DND-41 (cell line): Measurements from ENCODE around the gene DNAH7.
"Not testable (repeated sequence)": the region's sequence is repeated elsewhere in the genome, so short reads cannot be mapped to it uniquely, and the experiment has no call there.

Experiments used
- ATAC-seq: fragments of 200-7000 bp; cut with Tn5 transposase; 3 replicates; pipeline ENCODE4 v1.9.1; 2021; ENCODE audit warnings: low read depth; ENCODE audit not compliant: insufficient read depth
- DNase-seq: peaks from one replicate; pipeline ENCODE4 v3.0.0-alpha.2; 2020
- H2AFZ ChIP-seq: 2 replicates; pipeline ENCODE4 v1.6.0; 2012; ENCODE audit warnings: low read depth, low read length
- H3K27ac ChIP-seq: 2 replicates; pipeline ENCODE4 v1.5.1; 2012; ENCODE audit warnings: low read length, inconsistent platforms
- H3K27me3 ChIP-seq: fragments of 200-600 bp; sonication (generic); 2 replicates; pipeline ENCODE4 v1.6.0; 2012; ENCODE audit warnings: low read length, mild to moderate bottlenecking, inconsistent platforms; ENCODE audit not compliant: insufficient read depth, poor library complexity
- H3K36me3 ChIP-seq: 2 replicates; pipeline ENCODE4 v1.5.1; 2012; ENCODE audit warnings: low read length, inconsistent platforms; ENCODE audit not compliant: insufficient read depth
- H3K4me1 ChIP-seq: 2 replicates; pipeline ENCODE4 v1.5.1; 2012; ENCODE audit warnings: mild to moderate bottlenecking, low read length; ENCODE audit not compliant: insufficient read depth
- H3K4me2 ChIP-seq: 2 replicates; pipeline ENCODE4 v1.6.0; 2012; ENCODE audit warnings: mild to moderate bottlenecking, moderate library complexity, low read length, inconsistent platforms; ENCODE audit not compliant: insufficient read depth
- H3K4me3 ChIP-seq, 2 experiments: fragments of 200-600 bp in 1 of 2; shearing (Covaris generic) in 1 of 2; 2 replicates each; pipeline ENCODE4 v1.5.1; 2012 to 2016; ENCODE audit warnings: inconsistent platforms in 2 of 2, low read length in 2 of 2, mild to moderate bottlenecking in 2 of 2, low read depth in 1 of 2, moderate library complexity in 1 of 2
- H3K79me2 ChIP-seq: 2 replicates; pipeline ENCODE4 v1.6.0; 2012; ENCODE audit warnings: low read length, inconsistent platforms; ENCODE audit not compliant: insufficient read depth
- H3K9ac ChIP-seq: 2 replicates; pipeline ENCODE4 v1.6.0; 2012; ENCODE audit warnings: low read depth, mild to moderate bottlenecking, inconsistent platforms, low read length, moderate library complexity
- H3K9me3 ChIP-seq: 2 replicates; pipeline ENCODE4 v1.5.1; 2012; ENCODE audit warnings: low read length, moderate library complexity, mild to moderate bottlenecking, inconsistent platforms; ENCODE audit not compliant: insufficient read depth, severe bottlenecking
- H4K20me1 ChIP-seq: 2 replicates; pipeline ENCODE4 v1.6.0; 2012; ENCODE audit warnings: low read length; ENCODE audit not compliant: insufficient read depth
- EZH2 ChIP-seq: IDR thresholded peaks from 3 replicates; pipeline ENCODE4 v1.6.1; 2012; ENCODE audit warnings: borderline replicate concordance, low read depth, mild to moderate bottlenecking, moderate library complexity, low read length, inconsistent platforms; ENCODE audit not compliant: severe bottlenecking
- TF ChIP-seq, protein P1 (sequence below): IDR thresholded peaks from 2 replicates; pipeline ENCODE4 v1.5.1; 2012; ENCODE audit warnings: borderline replicate concordance, low read length, moderate library complexity, mild to moderate bottlenecking; ENCODE audit not compliant: poor library complexity, severe bottlenecking; ENCODE audit errors: extremely low read depth

DNAH7 gene

DNA sequence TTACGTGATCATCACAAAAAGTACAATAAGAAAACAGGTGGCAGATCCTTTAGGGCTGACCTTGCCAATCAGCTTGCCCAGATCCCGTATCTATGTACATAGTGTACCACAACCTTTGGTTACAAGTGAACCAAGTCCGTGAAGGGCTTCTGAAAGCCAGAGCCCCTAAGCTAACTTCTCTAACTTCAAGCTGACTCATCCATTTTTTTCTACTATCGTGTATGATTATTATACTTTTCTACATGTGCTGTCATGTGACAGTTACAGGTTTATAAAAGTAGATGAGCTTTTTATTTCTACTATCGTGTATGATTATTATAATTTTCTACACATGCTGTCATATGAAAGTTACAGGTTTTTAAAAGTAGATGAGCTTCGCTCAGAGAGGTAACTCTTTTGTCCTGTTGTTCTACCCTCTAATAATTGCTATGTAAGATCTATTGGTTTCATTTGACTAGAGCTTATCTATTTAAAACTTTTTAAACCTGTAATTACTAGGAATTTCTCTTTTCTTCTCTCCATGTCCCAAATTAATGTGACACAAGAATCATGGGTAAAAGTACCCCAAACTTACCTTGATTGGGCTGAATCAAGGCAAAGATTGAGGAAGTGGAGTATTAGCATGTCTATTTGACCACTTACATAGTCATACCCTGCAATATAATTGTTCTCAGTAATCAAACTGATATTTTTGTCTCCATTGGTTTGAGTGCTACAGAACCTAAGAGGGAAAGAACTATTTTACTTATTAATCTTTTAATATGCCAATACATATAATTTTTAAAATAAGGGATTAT, 29.4 kb upstream of the DNAH7 start:
- DNase-seq = no peak
- Histone ChIP-seq H3K79me2 (no peaks in the 10 kb centered on the region), H3K27ac (no peak overlapping the region), H3K9me3 (no peaks in the 10 kb centered on the region), H3K4me1 (no peaks in the 10 kb centered on the region), H3K4me2 (no peak overlapping the region), H3K4me3 (no peak overlapping the region), H4K20me1 (no peaks in the 10 kb centered on the region), H3K36me3 (no peaks in the 10 kb centered on the region), H3K9ac (no peak overlapping the region), H2AFZ (no peak overlapping the region), H3K27me3 (no peaks in the 10 kb centered on the region)
- ATAC-seq = no peak
- no peak for TF ChIP-seq EZH2
- TF ChIP-seq, protein P1, sequence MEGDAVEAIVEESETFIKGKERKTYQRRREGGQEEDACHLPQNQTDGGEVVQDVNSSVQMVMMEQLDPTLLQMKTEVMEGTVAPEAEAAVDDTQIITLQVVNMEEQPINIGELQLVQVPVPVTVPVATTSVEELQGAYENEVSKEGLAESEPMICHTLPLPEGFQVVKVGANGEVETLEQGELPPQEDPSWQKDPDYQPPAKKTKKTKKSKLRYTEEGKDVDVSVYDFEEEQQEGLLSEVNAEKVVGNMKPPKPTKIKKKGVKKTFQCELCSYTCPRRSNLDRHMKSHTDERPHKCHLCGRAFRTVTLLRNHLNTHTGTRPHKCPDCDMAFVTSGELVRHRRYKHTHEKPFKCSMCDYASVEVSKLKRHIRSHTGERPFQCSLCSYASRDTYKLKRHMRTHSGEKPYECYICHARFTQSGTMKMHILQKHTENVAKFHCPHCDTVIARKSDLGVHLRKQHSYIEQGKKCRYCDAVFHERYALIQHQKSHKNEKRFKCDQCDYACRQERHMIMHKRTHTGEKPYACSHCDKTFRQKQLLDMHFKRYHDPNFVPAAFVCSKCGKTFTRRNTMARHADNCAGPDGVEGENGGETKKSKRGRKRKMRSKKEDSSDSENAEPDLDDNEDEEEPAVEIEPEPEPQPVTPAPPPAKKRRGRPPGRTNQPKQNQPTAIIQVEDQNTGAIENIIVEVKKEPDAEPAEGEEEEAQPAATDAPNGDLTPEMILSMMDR = no peak

DNA sequence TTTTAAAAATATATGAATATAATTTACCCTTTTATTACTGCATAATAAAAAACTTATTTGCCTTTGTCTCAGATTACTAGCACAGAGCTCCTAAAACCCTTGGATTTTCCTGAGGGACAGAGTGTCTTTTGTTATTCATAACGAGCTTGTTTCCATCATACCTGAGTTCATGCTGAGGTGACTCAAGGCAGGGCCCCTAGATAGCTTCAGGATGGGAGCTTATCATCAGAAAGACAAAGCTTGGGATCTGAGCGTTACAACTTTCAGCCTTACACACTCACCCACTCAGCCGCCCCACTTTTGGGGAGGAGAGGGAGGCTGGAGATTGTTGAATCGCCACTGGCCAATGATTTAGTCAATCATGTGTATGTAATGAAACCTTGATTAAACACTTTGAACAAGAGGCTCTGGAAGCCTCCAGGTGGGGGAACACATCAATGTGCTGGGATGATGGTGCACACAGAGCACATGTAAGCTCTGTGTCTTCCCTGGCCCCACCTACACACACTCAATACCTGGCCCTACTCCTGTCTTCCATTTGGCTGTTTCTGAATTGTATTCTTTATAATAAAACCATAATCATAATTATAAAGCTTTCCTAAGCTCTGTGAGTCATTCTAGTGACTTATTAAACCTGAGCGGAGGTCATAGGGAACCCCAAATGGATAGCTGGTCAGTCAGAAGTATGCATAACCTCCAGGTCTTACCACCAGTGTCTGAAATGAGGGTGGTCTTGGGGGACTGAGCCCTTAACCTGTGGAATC, 28.5 kb upstream of the DNAH7 start:
- H3K4me3 ChIP-seq = no peak overlapping the region
- no peaks in the 10 kb centered on the region for H3K27me3 ChIP-seq
- H3K27ac ChIP-seq = no peak overlapping the region
- no peak for DNase-seq
- H3K9ac ChIP-seq = no peak overlapping the region
- H2AFZ ChIP-seq = no peak overlapping the region
- no peaks in the 10 kb centered on the region for H3K4me1 ChIP-seq
- H3K79me2 ChIP-seq = no peaks in the 10 kb centered on the region
- H3K9me3 ChIP-seq = no peaks in the 10 kb centered on the region
- H3K4me2 ChIP-seq = no peak overlapping the region
- no peak for ATAC-seq
- H4K20me1 ChIP-seq = no peaks in the 10 kb centered on the region
- TF ChIP-seq, protein P1 = no peak
- no peak for TF ChIP-seq EZH2
- H3K36me3 ChIP-seq = no peaks in the 10 kb centered on the region

DNA sequence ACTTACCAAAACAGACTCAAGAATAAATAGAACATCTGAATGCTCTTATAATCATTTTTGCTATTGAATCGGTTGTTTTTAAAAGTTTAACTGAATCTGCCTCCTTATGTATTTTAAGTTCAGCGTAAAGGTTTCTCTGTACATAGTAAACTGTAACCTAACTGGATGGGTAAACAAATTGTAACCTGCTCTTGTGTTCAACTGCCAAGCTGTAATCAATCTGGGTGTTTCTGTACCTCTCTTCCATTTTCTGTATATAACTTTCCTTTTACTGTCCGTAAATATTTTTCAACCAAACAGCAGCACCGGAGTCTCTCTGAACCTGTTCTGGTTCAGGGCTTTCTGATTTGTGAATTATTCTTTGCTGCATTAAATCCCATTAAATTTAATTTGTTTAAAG, 27.6 kb upstream of the DNAH7 start:
- no peak overlapping the region for H3K4me3 ChIP-seq
- no peaks in the 10 kb centered on the region for H3K79me2 ChIP-seq
- H3K9me3 ChIP-seq = no peaks in the 10 kb centered on the region
- no peaks in the 10 kb centered on the region for H3K27me3 ChIP-seq
- no peak overlapping the region for H3K4me2 ChIP-seq
- TF ChIP-seq, protein P1 = no peak
- TF ChIP-seq EZH2 = no peak
- DNase-seq = no peak
- H2AFZ ChIP-seq = no peak overlapping the region
- H3K27ac ChIP-seq = no peak overlapping the region
- no peaks in the 10 kb centered on the region for H3K4me1 ChIP-seq
- no peak for ATAC-seq
- H4K20me1 ChIP-seq = no peaks in the 10 kb centered on the region
- H3K36me3 ChIP-seq = no peaks in the 10 kb centered on the region
- no peak overlapping the region for H3K9ac ChIP-seq

DNA sequence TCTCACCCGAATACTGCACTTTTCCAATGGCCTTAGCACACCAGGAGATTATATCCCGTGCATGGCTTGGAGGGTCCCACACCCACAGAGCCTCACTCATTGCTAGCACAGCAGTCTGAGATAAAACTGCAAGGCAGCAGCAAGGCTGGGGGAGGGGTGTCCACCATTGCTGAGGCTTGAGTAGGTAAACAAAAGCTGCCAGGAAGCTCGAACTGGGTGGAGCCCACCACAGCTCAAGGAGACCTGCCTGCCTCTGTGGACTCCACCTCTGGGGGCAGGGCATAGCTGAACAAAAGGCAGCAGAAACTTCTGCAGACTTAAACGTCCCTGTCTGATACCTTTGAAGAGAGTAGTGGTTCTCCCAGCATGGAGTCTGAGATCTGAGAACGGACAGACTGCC, 20.8 kb upstream of the DNAH7 start:
- H3K4me3 ChIP-seq, DNase-seq, H3K4me2 ChIP-seq, H3K27ac ChIP-seq, H3K36me3 ChIP-seq, H2AFZ ChIP-seq, ATAC-seq, H3K4me1 ChIP-seq, H3K27me3 ChIP-seq, H3K79me2 ChIP-seq, H4K20me1 ChIP-seq, H3K9me3 ChIP-seq, H3K9ac ChIP-seq: not testable (repeated sequence)
